HepG2 (cell line): ENCODE measurements around the gene COL4A2. TPM values are rescaled to one million over a fixed set of nuclear protein-coding genes. Genes with fewer than 3 reads are reported as not detected.

Source experiments
- ATAC-seq: fragments of 200-7000 bp; cut with Tn5 transposase; 3 replicates; pipeline ENCODE4 v1.9.1; 2020; ENCODE audit warnings: mild to moderate bottlenecking, moderate library complexity
- BruUV-seq: library from RNA; stranded (reverse); fragments of 400-500 nt; replicated peaks from 2 replicates; lab custom pipeline; 2021; lab: Mats Ljungman, UMichigan
- CTCF ChIA-PET: fragments of 300-600 bp; formaldehyde crosslinking; extraction: SDS; loops from one replicate; lab custom pipeline; 2021; ENCODE audit warnings: low total read pairs, inconsistent platforms, low intra/inter-chr PET ratio; lab: Yijun Ruan, JAX
- POLR2A ChIA-PET: fragments of 350-600 bp; sonication (Branson Sonifier 250); formaldehyde crosslinking; loops from one replicate; lab custom pipeline; 2020; ENCODE audit warnings: antibody characterized with exemption, inconsistent platforms; lab: Yijun Ruan, JAX
- DNase-seq: peaks from one replicate; pipeline ENCODE4 v3.0.0-alpha.2; 2015; ENCODE audit warnings: low spot score
- FAIRE-seq: peaks from 3 replicates; lab custom pipeline; 2011; peaks lifted over from hg19 to GRCh38; lab: Jason Lieb, UNC
- H2AFZ ChIP-seq: one replicate; pipeline ENCODE4 v1.6.1; 2011; ENCODE audit warnings: low read length, inconsistent platforms
- H3K27ac ChIP-seq: fragments of 300-600 bp; 3 replicates; pipeline ENCODE4 v1.8.0; 2011; ENCODE audit warnings: mixed run types, mild to moderate bottlenecking, mixed read lengths, low read length, inconsistent platforms; ENCODE audit not compliant: insufficient read depth; ENCODE audit errors: extremely low read length
- H3K27me3 ChIP-seq, 2 experiments: fragments of 200-600 bp in 1 of 2; 2 replicates in 1 of 2; 3 replicates in 1 of 2; pipeline versions ENCODE4 v1.6.0 to v1.8.0; 2011; ENCODE audit warnings: low read length in 2 of 2, mild to moderate bottlenecking in 2 of 2, moderate library complexity in 2 of 2, inconsistent platforms in 1 of 2; ENCODE audit not compliant: insufficient read depth in 2 of 2, control insufficient read depth in 1 of 2
- H3K36me3 ChIP-seq, 2 experiments: fragments of 200-600 bp in 1 of 2; replicated peaks in 1 of 2; 2 replicates in 1 of 2; 3 replicates in 1 of 2; pipeline versions ENCODE4 v1.5.1 to v1.8.0; 2011; ENCODE audit warnings: low read length in 2 of 2, inconsistent platforms in 1 of 2; ENCODE audit not compliant: insufficient read depth in 2 of 2, control insufficient read depth in 1 of 2
- H3K4me1 ChIP-seq: 2 replicates; pipeline ENCODE4 v1.5.1; 2012; ENCODE audit warnings: low read length, inconsistent platforms; ENCODE audit not compliant: insufficient read depth
- H3K4me2 ChIP-seq: 2 replicates; pipeline ENCODE4 v1.6.0; 2011; ENCODE audit warnings: low read depth, low read length, inconsistent platforms
- H3K4me3 ChIP-seq, 3 experiments: fragments of 200-600 bp in 1 of 3; sonication (generic), shearing (Covaris generic) in 1 of 3; replicated peaks in 1 of 3; 2 replicates each; pipeline ENCODE4 v1.5.1; 2011 to 2016; ENCODE audit warnings: low read length in 3 of 3, inconsistent platforms in 2 of 3, low read depth in 2 of 3, mild to moderate bottlenecking in 2 of 3, control low read depth in 1 of 3, mixed read lengths in 1 of 3; ENCODE audit not compliant: insufficient read depth in 1 of 3
- H3K79me2 ChIP-seq: one replicate; pipeline ENCODE4 v1.6.1; 2011; ENCODE audit warnings: low read length, inconsistent platforms; ENCODE audit not compliant: insufficient read depth
- H3K9ac ChIP-seq: 2 replicates; pipeline ENCODE4 v1.6.0; 2011; ENCODE audit warnings: mild to moderate bottlenecking, low read depth, low read length, inconsistent platforms; ENCODE audit not compliant: insufficient read depth
- H3K9me3 ChIP-seq: 2 replicates; pipeline ENCODE4 v1.5.1; 2012; ENCODE audit warnings: mild to moderate bottlenecking, low read length
- H4K20me1 ChIP-seq: 2 replicates; pipeline ENCODE4 v1.6.0; 2011; ENCODE audit warnings: inconsistent platforms, mild to moderate bottlenecking, low read length, moderate library complexity; ENCODE audit not compliant: insufficient read depth
- BCL6 ChIP-seq: IDR thresholded peaks from 2 replicates; pipeline ENCODE4 v1.6.1; 2016; ENCODE audit warnings: missing genetic modification reagents, missing compliant biosample characterization
- DMTF1 ChIP-seq: sonication (generic); formaldehyde crosslinking; IDR thresholded peaks from 2 replicates; pipeline ENCODE4 v1.4.0; 2020; ENCODE audit warnings: mild to moderate bottlenecking, missing genetic modification reagents
- HES4 ChIP-seq: sonication (generic); formaldehyde crosslinking; IDR thresholded peaks from 2 replicates; pipeline ENCODE4 v1.9.0; 2021; ENCODE audit warnings: mild to moderate bottlenecking, missing genetic modification reagents, borderline replicate concordance
- JDP2 ChIP-seq: sonication (generic); formaldehyde crosslinking; IDR thresholded peaks from 2 replicates; pipeline ENCODE4 v1.8.1; 2022; ENCODE audit warnings: missing genetic modification reagents, borderline replicate concordance
- KAT2B ChIP-seq: fragments of 150-350 bp; IDR thresholded peaks from 2 replicates; pipeline ENCODE4 v1.6.1; 2014; ENCODE audit warnings: low read depth, low read length, borderline replicate concordance
- MXI1 ChIP-seq: IDR thresholded peaks from 3 replicates; pipeline ENCODE4 v1.6.1; 2012; ENCODE audit warnings: low read depth, low read length, inconsistent platforms, borderline replicate concordance
- NCOA5 ChIP-seq: sonication (generic); formaldehyde crosslinking; IDR thresholded peaks from 2 replicates; pipeline ENCODE4 v1.4.0; 2020; ENCODE audit warnings: missing genetic modification reagents
- SCMH1 ChIP-seq: sonication (generic); formaldehyde crosslinking; IDR thresholded peaks from 2 replicates; pipeline ENCODE4 v1.9.0; 2021; ENCODE audit warnings: missing genetic modification reagents, mild to moderate bottlenecking, borderline replicate concordance
- SMARCC2 ChIP-seq: fragments of 450-650 bp; IDR thresholded peaks from 2 replicates; pipeline ENCODE4 v1.6.1; 2017; ENCODE audit warnings: antibody characterized with exemption, mild to moderate bottlenecking
- TBX2 ChIP-seq: sonication (generic); formaldehyde crosslinking; IDR thresholded peaks from 2 replicates; pipeline ENCODE4 v1.5.0; 2020; ENCODE audit warnings: missing genetic modification reagents, mild to moderate bottlenecking, borderline replicate concordance
- THAP11 ChIP-seq: IDR thresholded peaks from 2 replicates; pipeline ENCODE4 v1.6.1; 2016; ENCODE audit warnings: missing biosample characterization, missing genetic modification reagents
- ZBTB37 ChIP-seq: sonication (generic); formaldehyde crosslinking; IDR thresholded peaks from 2 replicates; pipeline ENCODE4 v1.4.0; 2020; ENCODE audit warnings: mild to moderate bottlenecking, missing genetic modification reagents
- ZNF124 ChIP-seq: sonication (generic); formaldehyde crosslinking; IDR thresholded peaks from 2 replicates; pipeline ENCODE4 v1.4.0; 2020; ENCODE audit warnings: missing genetic modification reagents
- ZNF253 ChIP-seq: sonication (generic); formaldehyde crosslinking; IDR thresholded peaks from 2 replicates; pipeline ENCODE4 v1.8.0; 2022; ENCODE audit warnings: mild to moderate bottlenecking, missing genetic modification reagents, borderline replicate concordance
- ZNF30 ChIP-seq: sonication (generic); formaldehyde crosslinking; IDR thresholded peaks from 2 replicates; pipeline ENCODE4 v1.5.0; 2020; ENCODE audit warnings: mild to moderate bottlenecking, missing genetic modification reagents
- ZNF367 ChIP-seq: sonication (generic); formaldehyde crosslinking; IDR thresholded peaks from 2 replicates; pipeline ENCODE4 v1.4.0; 2020; ENCODE audit warnings: missing genetic modification reagents, borderline replicate concordance
- ZNF772 ChIP-seq: sonication (generic); formaldehyde crosslinking; IDR thresholded peaks from 2 replicates; pipeline ENCODE4 v1.5.0; 2020; ENCODE audit warnings: mild to moderate bottlenecking, missing genetic modification reagents
- WGBS: methylation state at CpG from one replicate; pipeline ENCODE4 v1.1.6; 2017; ENCODE audit warnings: low lambda C conversion rate; 5-methylcytosine and 5-hydroxymethylcytosine counted together
- in situ Hi-C: cut with HindIII; loops from 2 replicates; pipeline ENCODE4 v1.10.0; 2017; ENCODE audit warnings: low pct_unique_long_range_greater_than_20kb; ENCODE audit not compliant: extremely low pct_ligation_motif_present
- intact Hi-C: fragments of 100-400 bp; cut with micrococcal nuclease; formaldehyde crosslinking; loops from one replicate; pipeline ENCODE4 v1.10.0; 2022; ENCODE audit not compliant: unreplicated experiment
- polyA plus RNA-seq, 8 experiments: library from polyadenylated mRNA; depleted of rRNA in 3 of 8; stranded (reverse) in 7 of 8; unstranded in 1 of 8; fragments of >200 nt; fragmentation: Illumina TruSeq in 4 of 8; extraction: Trizol in 4 of 8; gene quantifications; 2 replicates each; pipeline versions ENCODE4 v1.2.1 to v1.2.3, GENCODE V29; 2011 to 2016; ENCODE audit warnings: low read depth in 4 of 8, missing spikeins in 1 of 8, mixed read lengths in 1 of 8; ENCODE audit not compliant: insufficient read depth in 1 of 8
- total RNA-seq, 5 experiments: library from RNA; depleted of rRNA; stranded (reverse); fragments of >200 nt; fragmentation: Illumina TruSeq; extraction: Trizol; gene quantifications; 2 replicates each; pipeline ENCODE4 v1.2.3, GENCODE V29; 2016; ENCODE audit warnings: low read depth in 1 of 5
- TF ChIP-seq, protein P1 (sequence below), 2 experiments: sonication (generic) in 1 of 2; formaldehyde crosslinking in 1 of 2; IDR thresholded peaks; 2 replicates each; pipeline versions ENCODE4 v1.5.1 to v1.6.1; 2011 to 2020; ENCODE audit warnings: borderline replicate concordance in 1 of 2, low read depth in 1 of 2, low read length in 1 of 2, mild to moderate bottlenecking in 1 of 2, missing genetic modification reagents in 1 of 2, moderate library complexity in 1 of 2
- TF ChIP-seq, protein P2 (sequence below): sonication (generic); formaldehyde crosslinking; IDR thresholded peaks from 2 replicates; pipeline ENCODE4 v1.5.0; 2020; ENCODE audit warnings: missing genetic modification reagents

COL4A2 gene
- total and polyA plus RNA-seq, 2 of the 13 experiments (the other 11 are each of a cell fraction or from before 2014, with no cell fraction given) = 0.22 to 1.9 TPM

DNA sequence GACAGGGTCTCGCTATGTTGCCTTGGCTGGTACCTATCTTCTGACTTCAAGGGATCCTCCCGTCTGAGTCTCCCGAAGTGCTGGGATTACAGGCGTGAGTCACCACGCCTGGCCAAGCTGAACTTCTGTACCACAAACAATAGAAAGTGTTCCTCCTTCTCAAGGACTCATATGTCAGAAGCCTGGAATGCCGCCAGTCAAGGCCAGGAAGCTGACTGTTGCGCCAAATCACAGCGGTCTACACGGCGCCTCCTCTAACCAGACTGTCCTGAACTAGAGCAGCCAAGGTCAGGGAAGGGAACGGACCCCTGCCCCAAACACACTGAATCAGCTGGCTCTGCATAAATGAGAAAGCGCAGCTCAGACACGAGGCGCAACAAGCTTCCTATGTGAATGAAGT is 239.8 kb downstream of the COL4A2 start:
- BruUV-seq = no TSS peak
- no peak overlapping the region for H3K4me2 ChIP-seq
- H3K36me3 ChIP-seq = peaks cover 5 to 20% of the 10 kb centered on the region in 2 experiments; a peak in 2 of 5 replicates
- peaks cover 25% of the 10 kb centered on the region for H3K4me1 ChIP-seq
- no peak overlapping the region for H3K9ac ChIP-seq
- H3K9me3 ChIP-seq = no peaks in the 10 kb centered on the region
- in situ Hi-C loops = no loop called here
- H2AFZ ChIP-seq = no peak overlapping the region
- DNase-seq = peak; percentile 80
- WGBS = 93% methylated on average over 14 of the region's 14 CpGs
- CTCF ChIA-PET = no interaction called here
- H3K4me3 ChIP-seq = no peak overlapping the region
- H3K27me3 ChIP-seq = no peaks in the 10 kb centered on the region
- ATAC-seq = peak; percentile 76
- peaks cover 9% of the 10 kb centered on the region; the same call in 1 of the 2 replicates for H4K20me1 ChIP-seq
- POLR2A ChIA-PET = interaction anchor here (0.9 to 2.0 kb wide), 3 partner anchors 9 to 15 kb away, joined by 3 to 9 read pairs (median 6); partner anchors contain the start of gene RAB20
- H3K79me2 ChIP-seq = peaks cover 49% of the 10 kb centered on the region
- peak overlapping the region; percentile 10 for H3K27ac ChIP-seq
- no peak for FAIRE-seq
- intact Hi-C loops = no loop called here
- TF ChIP-seq MXI1 (no peak), THAP11 (CRISPR knock-in tag) (no peak), ZBTB37 (no peak), SMARCC2 (no peak), ZNF253 (CRISPR knock-in tag) (no peak), HES4 (CRISPR knock-in tag) (no peak), ZNF124 (CRISPR knock-in tag) (no peak), NCOA5 (CRISPR knock-in tag) (no peak), ZNF772 (CRISPR knock-in tag) (no peak), BCL6 (no peak), DMTF1 (CRISPR knock-in tag) (no peak), SCMH1 (CRISPR knock-in tag) (no peak), ZNF30 (no peak), KAT2B (no peak), JDP2 (no peak), ZNF367 (no peak), TBX2 (0 out of 2 replicates have a peak, but pooled peaks have one; percentile 34)
- TF ChIP-seq, protein P1, sequence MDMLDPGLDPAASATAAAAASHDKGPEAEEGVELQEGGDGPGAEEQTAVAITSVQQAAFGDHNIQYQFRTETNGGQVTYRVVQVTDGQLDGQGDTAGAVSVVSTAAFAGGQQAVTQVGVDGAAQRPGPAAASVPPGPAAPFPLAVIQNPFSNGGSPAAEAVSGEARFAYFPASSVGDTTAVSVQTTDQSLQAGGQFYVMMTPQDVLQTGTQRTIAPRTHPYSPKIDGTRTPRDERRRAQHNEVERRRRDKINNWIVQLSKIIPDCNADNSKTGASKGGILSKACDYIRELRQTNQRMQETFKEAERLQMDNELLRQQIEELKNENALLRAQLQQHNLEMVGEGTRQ (IDR thresholded peaks at IDR 0.05; ENCODE audit: low read depth, low read length) = no peak
- TF ChIP-seq, protein P1 (CRISPR knock-in tag; IDR thresholded peaks at IDR 0.05; ENCODE audit: borderline replicate concordance) = no peak
- TF ChIP-seq, protein P2, sequence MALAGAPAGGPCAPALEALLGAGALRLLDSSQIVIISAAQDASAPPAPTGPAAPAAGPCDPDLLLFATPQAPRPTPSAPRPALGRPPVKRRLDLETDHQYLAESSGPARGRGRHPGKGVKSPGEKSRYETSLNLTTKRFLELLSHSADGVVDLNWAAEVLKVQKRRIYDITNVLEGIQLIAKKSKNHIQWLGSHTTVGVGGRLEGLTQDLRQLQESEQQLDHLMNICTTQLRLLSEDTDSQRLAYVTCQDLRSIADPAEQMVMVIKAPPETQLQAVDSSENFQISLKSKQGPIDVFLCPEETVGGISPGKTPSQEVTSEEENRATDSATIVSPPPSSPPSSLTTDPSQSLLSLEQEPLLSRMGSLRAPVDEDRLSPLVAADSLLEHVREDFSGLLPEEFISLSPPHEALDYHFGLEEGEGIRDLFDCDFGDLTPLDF (CRISPR knock-in tag) = no peak
